Fibroblast of lung (primary cell): ENCODE results near the gene ZFC3H1. TPM values are rescaled to one million over a fixed set of nuclear protein-coding genes. Genes with fewer than 3 reads are reported as not detected.

Source experiments
- DNase-seq, 2 donors: peaks; one replicate each; pipeline versions ENCODE4 v3.0.0 to v3.0.0-alpha.2; 2010; ENCODE audit warnings: low read depth in 2 of 2
- H2AFZ ChIP-seq: 2 replicates; pipeline ENCODE4 v1.5.1; 2012; ENCODE audit warnings: low read length, control low read depth, inconsistent platforms
- H3K27ac ChIP-seq: 2 replicates; pipeline ENCODE4 v1.5.1; 2011; ENCODE audit warnings: low read length, control low read depth; ENCODE audit not compliant: insufficient read depth
- H3K27me3 ChIP-seq: 2 replicates; pipeline ENCODE4 v1.5.1; 2011; ENCODE audit warnings: mild to moderate bottlenecking, low read length; ENCODE audit not compliant: control insufficient read depth, insufficient read depth
- H3K36me3 ChIP-seq: 2 replicates; pipeline ENCODE4 v1.5.1; 2011; ENCODE audit warnings: low read length; ENCODE audit not compliant: control insufficient read depth, insufficient read depth
- H3K4me1 ChIP-seq: 2 replicates; pipeline ENCODE4 v1.5.1; 2011; ENCODE audit warnings: low read length; ENCODE audit not compliant: control insufficient read depth, insufficient read depth; ENCODE audit errors: extremely low read depth
- H3K4me2 ChIP-seq: 2 replicates; pipeline ENCODE4 v1.5.1; 2011; ENCODE audit warnings: low read length, control low read depth; ENCODE audit not compliant: insufficient read depth; ENCODE audit errors: extremely low read depth
- H3K4me3 ChIP-seq, 4 experiments: fragments of 200-600 bp in 1 of 4; sonication (generic) in 1 of 4; replicated peaks in 1 of 4; 2 replicates each; pipeline ENCODE4 v1.5.1; 2011 to 2016; ENCODE audit warnings: low read length in 4 of 4, low read depth in 3 of 4, mild to moderate bottlenecking in 3 of 4, control low read depth in 2 of 4, inconsistent platforms in 1 of 4, mixed read lengths in 1 of 4; ENCODE audit not compliant: insufficient read depth in 1 of 4; ENCODE audit errors: control extremely low read depth in 1 of 4
- H3K79me2 ChIP-seq: 2 replicates; pipeline ENCODE4 v1.5.1; 2012; ENCODE audit warnings: mild to moderate bottlenecking, low read length, inconsistent platforms; ENCODE audit not compliant: control insufficient read depth, insufficient read depth
- H3K9ac ChIP-seq: 2 replicates; pipeline ENCODE4 v1.5.1; 2011; ENCODE audit warnings: mild to moderate bottlenecking, low read length, control low read depth; ENCODE audit not compliant: insufficient read depth
- H3K9me3 ChIP-seq: 2 replicates; pipeline ENCODE4 v1.5.1; 2012; ENCODE audit warnings: low read depth, low read length; ENCODE audit not compliant: control insufficient read depth, insufficient read depth
- H4K20me1 ChIP-seq: 2 replicates; pipeline ENCODE4 v1.5.1; 2011; ENCODE audit warnings: low read length; ENCODE audit not compliant: control insufficient read depth, insufficient read depth; ENCODE audit errors: extremely low read depth
- EZH2 ChIP-seq: IDR thresholded peaks from 2 replicates; pipeline ENCODE4 v1.5.1; 2012; ENCODE audit warnings: low read length, control low read depth, mild to moderate bottlenecking; ENCODE audit errors: missing control alignments
- polyA plus RNA-seq, 2 donors: library from polyadenylated mRNA; depleted of rRNA in 1 of 2; stranded (reverse) in 1 of 2; unstranded in 1 of 2; fragments of >200 nt; gene quantifications; 2 replicates each; pipeline ENCODE4 v1.2.1, GENCODE V29; 2011 to 2012; ENCODE audit warnings: missing spikeins in 1 of 2
- total RNA-seq: library from RNA; depleted of rRNA; stranded (reverse); fragments of >200 nt; gene quantifications from 2 replicates; pipeline ENCODE4 v1.2.1, GENCODE V29; 2014
- TF ChIP-seq, protein P1 (sequence below), 2 donors: IDR thresholded peaks in 1 of 2; conservative IDR thresholded peaks in 1 of 2; 1 replicate in 1 of 2; 2 replicates in 1 of 2; pipeline ENCODE4 v1.5.1; 2011 to 2012; ENCODE audit warnings: low read length in 2 of 2, control low read depth in 1 of 2, inconsistent platforms in 1 of 2, low read depth in 1 of 2, mild to moderate bottlenecking in 1 of 2

The ZFC3H1 gene
- total and polyA plus RNA-seq, 2 donors (not counting 1 experiment from before 2014, with no cell fraction given) = 30.7 to 33.1 TPM

DNA sequence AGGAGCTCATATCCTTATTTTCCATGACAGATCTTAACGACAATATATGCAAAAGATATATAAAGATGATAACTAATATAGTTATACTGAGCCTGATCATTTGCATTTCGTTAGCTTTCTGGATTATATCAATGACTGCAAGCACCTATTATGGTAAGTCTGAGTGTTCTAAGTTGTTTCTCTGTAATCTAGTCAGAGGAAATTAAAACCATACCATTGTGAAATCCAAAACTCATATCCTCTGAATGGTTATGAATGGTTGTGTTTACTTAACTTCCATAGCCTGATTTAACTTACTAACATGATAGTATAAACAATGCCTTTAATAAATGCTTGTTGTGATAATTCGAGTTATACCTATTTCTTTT is 23.0 kb upstream of the ZFC3H1 start:
- no peaks in the 10 kb centered on the region for H3K79me2 ChIP-seq
- H4K20me1 ChIP-seq = no peaks in the 10 kb centered on the region
- peak in 1 of 2 donors; percentile 25 for DNase-seq
- peak overlapping the region; percentile 64 for H3K27ac ChIP-seq
- no peaks in the 10 kb centered on the region for H3K4me1 ChIP-seq
- H3K36me3 ChIP-seq = no peaks in the 10 kb centered on the region
- peak overlapping the region; percentile 48 for H3K9ac ChIP-seq
- no peaks in the 10 kb centered on the region for H3K9me3 ChIP-seq
- peak overlapping the region; percentile 75 to 96 (median 77) for H3K4me3 ChIP-seq
- TF ChIP-seq, protein P1, sequence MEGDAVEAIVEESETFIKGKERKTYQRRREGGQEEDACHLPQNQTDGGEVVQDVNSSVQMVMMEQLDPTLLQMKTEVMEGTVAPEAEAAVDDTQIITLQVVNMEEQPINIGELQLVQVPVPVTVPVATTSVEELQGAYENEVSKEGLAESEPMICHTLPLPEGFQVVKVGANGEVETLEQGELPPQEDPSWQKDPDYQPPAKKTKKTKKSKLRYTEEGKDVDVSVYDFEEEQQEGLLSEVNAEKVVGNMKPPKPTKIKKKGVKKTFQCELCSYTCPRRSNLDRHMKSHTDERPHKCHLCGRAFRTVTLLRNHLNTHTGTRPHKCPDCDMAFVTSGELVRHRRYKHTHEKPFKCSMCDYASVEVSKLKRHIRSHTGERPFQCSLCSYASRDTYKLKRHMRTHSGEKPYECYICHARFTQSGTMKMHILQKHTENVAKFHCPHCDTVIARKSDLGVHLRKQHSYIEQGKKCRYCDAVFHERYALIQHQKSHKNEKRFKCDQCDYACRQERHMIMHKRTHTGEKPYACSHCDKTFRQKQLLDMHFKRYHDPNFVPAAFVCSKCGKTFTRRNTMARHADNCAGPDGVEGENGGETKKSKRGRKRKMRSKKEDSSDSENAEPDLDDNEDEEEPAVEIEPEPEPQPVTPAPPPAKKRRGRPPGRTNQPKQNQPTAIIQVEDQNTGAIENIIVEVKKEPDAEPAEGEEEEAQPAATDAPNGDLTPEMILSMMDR (conservative IDR thresholded peaks at IDR 0.05 in 1 of 2, IDR thresholded peaks at IDR 0.05 in 1 of 2; ENCODE audit: low read depth in 1 of 2, low read length in 2 of 2) = no peak
- no peak for TF ChIP-seq EZH2
- no peaks in the 10 kb centered on the region for H3K27me3 ChIP-seq
- H2AFZ ChIP-seq = peak overlapping the region; percentile 79
- peak overlapping the region; percentile 94 for H3K4me2 ChIP-seq

DNA sequence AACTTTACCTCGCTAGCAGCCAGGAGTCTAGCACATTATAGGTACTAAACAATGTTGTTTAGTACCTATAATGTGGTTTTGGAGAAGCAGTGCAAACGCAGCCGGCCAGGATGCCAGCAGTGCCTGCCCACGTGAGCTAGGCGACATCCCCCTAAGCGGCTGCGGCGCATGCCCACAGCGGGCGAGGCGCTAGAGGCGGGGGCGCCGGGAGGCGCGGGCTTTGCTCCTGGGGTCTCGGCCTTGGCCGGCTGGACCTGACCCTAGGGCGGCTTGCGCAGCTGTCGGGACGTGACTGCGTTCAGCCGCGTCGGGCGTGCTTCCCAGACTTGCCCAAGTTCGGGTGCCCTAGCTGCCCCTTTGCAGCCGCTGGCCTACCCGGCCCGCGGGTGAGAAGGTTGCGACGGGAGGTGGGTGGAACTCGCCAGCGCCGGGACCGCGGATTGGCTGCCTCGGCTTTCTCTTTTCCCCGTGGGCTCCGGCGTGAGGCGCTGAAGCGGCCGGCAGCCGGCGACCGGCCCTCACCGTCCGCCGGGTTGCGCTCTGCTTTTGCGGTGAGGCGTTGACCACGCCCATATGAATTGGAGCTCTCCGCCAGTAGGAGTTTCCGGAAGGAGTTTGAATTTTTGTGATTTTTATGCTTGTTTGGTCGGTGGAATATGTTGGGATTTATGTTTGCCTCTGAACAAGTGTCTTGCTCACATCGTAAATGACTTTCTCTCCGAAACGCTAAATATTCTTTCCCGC is 22.4 kb upstream of the ZFC3H1 start, which contains the start of gene TMEM19:
TMEM19 (plus strand) TSS at position 169 of the 744 bp plus-strand sequence. CDS start 599 bp downstream, outside the sequence.
- TF ChIP-seq EZH2 = no peak
- TF ChIP-seq, protein P1 (conservative IDR thresholded peaks at IDR 0.05 in 1 of 2, IDR thresholded peaks at IDR 0.05 in 1 of 2; ENCODE audit: low read depth in 1 of 2, low read length in 2 of 2) = peak; percentile 17 to 21
- Histone ChIP-seq H3K27ac (peak within 1 kb of the TSS; percentile 64), H3K9me3 (no peaks in the 10 kb centered on the region), H3K4me2 (peak within 1 kb of the TSS; percentile 94), H3K79me2 (no peaks in the 10 kb centered on the region), H3K27me3 (no peaks in the 10 kb centered on the region), H4K20me1 (no peaks in the 10 kb centered on the region), H3K4me1 (no peaks in the 10 kb centered on the region), H3K36me3 (no peaks in the 10 kb centered on the region), H3K4me3 (peak within 1 kb of the TSS; percentile 75 to 96 (median 77)), H3K9ac (peak within 1 kb of the TSS; percentile 72), H2AFZ (peak within 1 kb of the TSS; percentile 94)
- DNase-seq = peak; percentile 89 to 90

DNA sequence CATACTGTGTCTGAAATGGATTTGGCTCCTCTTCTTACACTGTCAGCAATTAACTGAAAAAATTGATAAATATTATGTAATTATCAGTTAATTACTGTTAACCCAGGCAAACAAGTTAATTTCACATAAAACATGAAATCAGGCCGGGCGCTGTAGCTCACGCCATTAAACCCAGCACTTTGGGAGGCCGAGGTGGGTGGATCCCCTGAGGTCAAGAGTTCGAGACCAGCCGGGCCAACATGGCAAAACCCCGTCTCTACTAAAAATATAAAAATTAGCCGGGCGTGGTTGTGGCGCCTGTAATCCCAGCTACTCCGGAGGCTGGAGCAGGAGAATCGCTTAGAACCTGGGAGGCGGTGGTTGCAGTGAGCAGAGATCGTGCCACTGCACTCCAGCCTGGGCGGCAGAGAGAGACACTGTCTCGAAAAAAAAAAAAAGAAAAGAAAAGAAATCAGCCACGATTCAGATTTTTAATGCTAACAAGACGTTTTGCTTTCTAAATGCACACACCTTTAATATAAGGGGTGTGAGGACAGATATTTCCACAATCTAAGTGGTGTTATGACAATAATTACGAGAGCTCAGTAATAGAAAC is 21.8 kb upstream of the ZFC3H1 start:
- H4K20me1 ChIP-seq = no peaks in the 10 kb centered on the region
- H3K4me3 ChIP-seq = peak overlapping the region; percentile 75 to 96 (median 77)
- no peak for DNase-seq
- H3K4me2 ChIP-seq = peak overlapping the region; percentile 65
- no peaks in the 10 kb centered on the region for H3K4me1 ChIP-seq
- peak overlapping the region; percentile 64 for H3K27ac ChIP-seq
- H3K36me3 ChIP-seq = no peaks in the 10 kb centered on the region
- TF ChIP-seq, protein P1 (conservative IDR thresholded peaks at IDR 0.05 in 1 of 2, IDR thresholded peaks at IDR 0.05 in 1 of 2; ENCODE audit: low read depth in 1 of 2, low read length in 2 of 2) = no peak
- TF ChIP-seq EZH2 = no peak
- H2AFZ ChIP-seq = peak overlapping the region; percentile 94
- no peaks in the 10 kb centered on the region for H3K9me3 ChIP-seq
- no peak overlapping the region for H3K9ac ChIP-seq
- H3K27me3 ChIP-seq = no peaks in the 10 kb centered on the region
- H3K79me2 ChIP-seq = no peaks in the 10 kb centered on the region
